Stimulated activated CD4-positive, alpha-beta T cell treated with anti-CD3 and anti-CD28 coated beads, Interleukin-15, amount 100 ng/mL, for 24 hours (primary cell): ENCODE measurements around the gene STAC3.
"Not testable (repeated sequence)": the region's sequence is repeated elsewhere in the genome, so short reads cannot be mapped to it uniquely, and the experiment has no call there.

Experiments used
- DNase-seq: peaks from one replicate; pipeline ENCODE4 v3.0.0-alpha.2; 2020

Gene STAC3

GRCh38 chr12:57250956-57251355 lies at the start of gene STAC3:
Gene STAC3, minus strand, starts transcription at chr12:57251187. Its CDS starts 1,551 bp downstream, at chr12:57249636.
- no peak for DNase-seq

DNA sequence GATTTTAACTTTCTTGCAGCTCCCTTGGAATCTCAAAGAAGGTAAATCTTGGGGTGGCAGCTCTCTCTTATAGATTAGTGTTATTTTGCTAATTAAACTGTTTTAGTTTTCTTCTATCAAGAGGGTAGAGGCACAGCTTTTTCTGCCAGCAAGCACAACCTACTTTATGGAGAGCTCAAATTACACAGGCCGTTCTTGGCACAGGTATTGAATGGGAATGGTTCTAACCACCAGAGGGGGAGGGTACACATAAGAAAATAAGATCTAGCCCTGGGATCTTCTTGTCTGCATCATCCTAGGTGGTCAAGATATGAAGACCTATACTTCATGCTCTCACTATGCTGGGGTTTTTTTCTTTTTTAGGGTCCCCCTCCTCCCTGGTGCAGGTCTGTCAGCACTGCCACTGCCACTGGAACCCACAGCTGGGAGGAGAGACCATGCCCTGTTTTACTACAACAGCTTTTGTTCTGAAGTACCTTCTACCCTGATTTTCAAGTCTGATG lies 48.6 kb upstream of the STAC3 start:
- DNase-seq, result no peak

DNA sequence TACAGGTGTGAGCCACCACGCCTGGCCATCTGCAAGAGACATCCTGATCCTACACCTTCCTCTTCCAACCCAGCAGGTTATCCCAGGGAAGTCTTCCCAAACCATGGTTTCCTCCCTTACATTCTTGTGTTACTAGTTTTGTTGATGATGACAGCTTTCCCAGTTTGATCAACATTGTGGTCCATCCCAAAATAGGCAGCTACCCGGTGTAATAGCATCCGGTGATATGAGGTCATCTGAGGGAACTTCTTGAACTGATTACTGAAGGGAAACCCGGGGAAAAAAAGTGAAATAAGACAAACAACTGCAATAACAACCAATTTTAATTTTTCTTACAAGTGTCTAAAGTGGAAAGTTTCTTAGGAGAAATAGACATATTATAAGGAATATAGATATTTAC lies 45.3 kb upstream of the STAC3 start:
- DNase-seq, result no peak

- not testable (repeated sequence) for DNase-seq
Measured at GRCh38 chr12:57282073-57282472, 31.1 kb upstream of the STAC3 start.

DNA sequence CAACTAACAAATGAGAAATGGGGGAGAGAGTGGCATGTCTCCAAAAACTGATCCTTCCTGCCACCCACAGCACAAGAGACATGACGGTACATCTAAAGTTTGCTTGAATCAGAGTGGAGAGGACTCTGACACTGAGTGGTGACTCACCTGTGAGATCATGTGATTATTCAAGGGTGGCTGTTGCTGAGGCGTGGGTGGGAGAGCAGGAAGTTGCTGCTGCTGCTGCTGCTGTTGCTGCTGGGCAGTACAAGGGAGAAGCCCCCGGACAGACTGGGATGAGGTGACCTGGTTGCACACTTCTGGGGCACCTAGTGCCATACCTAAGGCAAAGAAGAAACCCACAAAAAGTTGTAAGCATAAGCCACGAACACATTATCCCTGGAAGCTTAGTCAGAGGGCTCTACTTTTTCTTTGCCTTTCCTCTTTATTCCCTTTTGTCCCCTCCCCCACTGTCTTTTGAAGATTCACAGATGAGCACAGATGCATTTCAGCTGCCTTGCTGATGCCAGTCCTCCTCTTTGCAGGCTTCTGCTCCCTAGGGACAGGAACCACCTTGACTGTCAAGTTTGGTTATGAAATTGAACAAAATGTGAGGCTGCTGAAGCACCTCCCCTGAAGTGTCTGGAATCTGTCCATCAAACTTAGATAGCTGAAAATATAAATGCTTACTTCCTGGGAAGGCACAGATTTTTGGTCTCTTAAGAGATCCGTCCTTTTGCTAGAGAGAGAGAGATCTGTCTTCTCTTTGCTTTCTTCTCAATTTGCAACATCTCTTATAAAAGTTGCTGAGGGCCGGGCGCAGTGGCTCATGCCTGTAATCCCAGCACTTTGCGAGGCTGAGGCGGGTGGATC lies 29.4 kb upstream of the STAC3 start:
- peak; percentile 83 for DNase-seq

GRCh38 chr12:57278465-57279381 lies 27.7 kb upstream of the STAC3 start:
- no peak for DNase-seq

- peak; percentile 37 for DNase-seq
Measured at GRCh38 chr12:57276935-57277563, 26.1 kb upstream of the STAC3 start.

DNA sequence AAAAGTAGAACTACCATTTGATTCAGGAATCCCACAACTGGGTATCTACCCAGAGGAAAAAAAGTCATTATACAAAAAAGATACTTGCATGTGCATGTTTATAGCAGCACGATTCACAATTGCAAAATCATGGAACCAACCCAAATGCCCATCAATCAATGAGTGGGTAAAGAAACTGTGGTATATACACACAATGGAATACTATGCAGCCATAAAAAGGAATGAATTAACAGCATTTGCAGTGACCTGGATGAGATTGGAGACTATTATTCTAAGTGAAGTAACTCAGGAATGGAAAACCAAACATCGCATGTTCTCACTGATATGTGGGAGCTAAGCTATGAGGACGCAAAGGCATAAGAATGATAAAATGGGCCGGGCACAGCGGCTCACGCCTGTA lies 25.2 kb upstream of the STAC3 start:
- DNase-seq, result not testable (repeated sequence)

- DNase-seq, result no peak
Measured at GRCh38 chr12:57273516-57273915, 22.5 kb upstream of the STAC3 start.

- no peak for DNase-seq
Measured at GRCh38 chr12:57272337-57273151, 21.6 kb upstream of the STAC3 start.

GRCh38 chr12:57270966-57271470 lies 20.0 kb upstream of the STAC3 start:
- no peak for DNase-seq

DNA sequence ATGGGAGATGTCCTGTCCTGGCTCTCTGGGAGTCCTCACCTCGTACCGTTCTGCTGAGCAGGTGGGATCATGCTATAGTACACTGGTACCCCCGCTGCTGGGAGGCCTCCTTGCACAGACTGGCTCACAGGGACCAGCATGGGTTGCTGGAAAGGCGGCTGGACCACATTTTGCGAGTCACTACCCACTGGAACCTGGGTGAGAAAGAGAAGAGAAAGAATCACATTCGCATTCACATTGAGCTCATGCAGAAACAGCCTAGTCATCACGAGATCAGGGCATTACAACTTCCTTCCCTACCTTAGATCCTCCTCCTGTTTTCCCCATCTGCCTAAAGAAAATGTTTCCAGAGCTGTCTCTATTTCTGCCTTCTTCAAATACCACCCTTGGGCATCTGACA lies 17.3 kb upstream of the STAC3 start:
- DNase-seq, result peak; percentile 58

GRCh38 chr12:57266681-57267080 lies 15.7 kb upstream of the STAC3 start:
- no peak for DNase-seq

DNA sequence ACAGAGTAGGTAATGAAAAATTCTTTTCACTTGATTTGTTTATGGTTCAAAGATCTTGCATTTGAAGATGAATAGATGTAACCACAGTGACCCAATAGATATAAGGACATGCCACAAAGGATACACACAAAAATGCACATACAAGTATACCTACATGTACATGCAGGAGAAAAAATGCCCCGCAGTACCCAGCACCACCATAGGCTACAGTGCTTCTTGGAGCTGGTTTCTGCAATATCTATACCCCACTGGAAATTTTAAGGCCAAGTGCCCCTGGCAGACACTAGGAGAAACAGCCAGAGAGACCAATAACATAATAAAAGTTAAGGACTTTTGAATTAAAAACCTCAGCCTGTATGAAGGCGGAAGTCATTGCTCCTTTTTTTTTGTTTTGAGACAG lies 12.1 kb upstream of the STAC3 start:
- DNase-seq, result no peak

- DNase-seq, result no peak
Measured at GRCh38 chr12:57262126-57262822, 11.3 kb upstream of the STAC3 start.

DNA sequence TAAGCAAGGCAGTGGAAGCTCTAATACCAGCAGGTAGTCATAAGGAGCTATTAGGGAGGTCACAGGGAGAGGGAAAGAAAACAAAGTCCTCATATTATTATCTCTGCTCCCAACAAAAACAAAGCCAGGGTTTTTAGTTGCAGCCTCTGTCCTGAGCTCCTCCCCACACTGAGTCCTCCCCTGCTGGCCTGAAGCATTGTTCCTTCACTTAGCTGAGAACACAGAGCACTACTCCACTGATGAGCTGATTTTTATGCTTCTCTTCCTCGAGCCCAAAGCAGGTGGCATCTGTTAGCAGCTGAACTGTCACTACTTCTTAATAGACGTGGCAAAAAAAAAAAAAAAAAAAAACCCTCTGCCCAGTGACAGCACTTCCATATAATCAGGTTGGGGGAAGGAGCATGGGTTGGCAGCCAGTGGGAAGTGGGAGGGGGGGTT lies 10.5 kb upstream of the STAC3 start:
- DNase-seq, result no peak

GRCh38 chr12:57260366-57260765 lies 9.4 kb upstream of the STAC3 start:
- no peak for DNase-seq

DNA sequence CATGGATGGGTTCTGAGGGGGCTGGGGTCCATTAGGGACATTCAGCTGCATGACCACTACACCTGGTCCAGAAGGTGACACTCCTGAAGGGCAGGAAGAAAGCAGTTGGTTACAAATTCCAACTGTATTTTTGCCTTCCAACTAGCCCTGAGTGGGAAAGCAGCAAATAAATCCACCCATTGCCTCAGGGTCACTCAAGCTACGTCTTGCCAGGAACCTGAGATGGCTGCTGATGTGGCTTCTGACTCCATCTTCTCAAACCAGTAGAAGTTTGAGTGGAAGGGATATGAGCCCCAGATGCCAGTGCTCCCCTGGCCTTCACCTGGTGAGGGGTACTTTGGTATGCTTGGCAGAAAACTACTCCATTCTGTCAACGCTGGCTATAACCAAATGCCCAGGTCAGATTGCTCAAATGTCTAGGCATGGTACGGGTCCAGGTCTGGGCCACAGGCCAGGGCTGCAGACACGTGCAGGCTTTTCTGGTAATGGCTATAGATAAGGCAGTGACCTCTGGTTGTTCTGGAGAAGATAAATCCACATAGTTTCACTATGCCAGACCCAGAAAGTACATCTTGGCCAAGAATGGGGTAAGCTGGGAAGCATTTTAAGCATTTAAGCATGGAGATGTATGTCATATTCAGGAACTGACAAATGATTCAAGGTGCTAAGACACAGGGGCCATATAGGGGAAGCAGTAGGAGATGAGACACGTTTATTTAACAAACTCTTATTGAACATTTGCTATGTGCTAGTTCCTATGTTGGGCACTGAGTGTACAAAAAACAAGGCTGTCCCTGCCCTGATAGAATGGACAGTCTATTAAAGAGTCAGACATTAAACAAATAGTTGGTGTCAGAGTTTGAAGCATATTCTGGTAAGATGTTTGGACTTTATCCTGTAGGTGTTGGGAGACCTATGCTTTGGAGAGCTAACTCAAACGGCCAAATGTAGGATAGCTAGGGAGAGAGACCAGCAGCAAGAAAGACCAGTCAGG lies 8.3 kb upstream of the STAC3 start:
- DNase-seq, result no peak

GRCh38 chr12:57255916-57256315 lies 4.9 kb upstream of the STAC3 start:
- DNase-seq, result no peak
